GM13976 (cell line): ENCODE measurements around the gene SCAMP1.

Experiments
- DNase-seq: peaks from one replicate; pipeline ENCODE4 v3.0.0; 2012; ENCODE audit warnings: low spot score
- CTCF ChIP-seq: IDR thresholded peaks from 2 replicates; pipeline ENCODE4 v1.5.1; 2012; ENCODE audit warnings: borderline replicate concordance, mild to moderate bottlenecking; ENCODE audit not compliant: insufficient read depth; ENCODE audit errors: extremely low read depth, missing control alignments, control extremely low read depth
- in situ Hi-C: fragments of 300-500 bp; cut with MboI; formaldehyde crosslinking; loops from one replicate; pipeline ENCODE4 v1.12.0; 2022; ENCODE audit warnings: low sequenced_read_pairs, mixed read lengths, inconsistent platforms; ENCODE audit not compliant: unreplicated experiment

The SCAMP1 gene

GRCh38 chr5:78518365-78519197 lies 158.2 kb downstream of the SCAMP1 start:
- in situ Hi-C loops = no loop called here
- no peak for TF ChIP-seq CTCF
- no peak for DNase-seq

GRCh38 chr5:78519198-78519941 lies 159.0 kb downstream of the SCAMP1 start:
- TF ChIP-seq CTCF = no peak
- no peak for DNase-seq
- in situ Hi-C loops = no loop called here

DNA sequence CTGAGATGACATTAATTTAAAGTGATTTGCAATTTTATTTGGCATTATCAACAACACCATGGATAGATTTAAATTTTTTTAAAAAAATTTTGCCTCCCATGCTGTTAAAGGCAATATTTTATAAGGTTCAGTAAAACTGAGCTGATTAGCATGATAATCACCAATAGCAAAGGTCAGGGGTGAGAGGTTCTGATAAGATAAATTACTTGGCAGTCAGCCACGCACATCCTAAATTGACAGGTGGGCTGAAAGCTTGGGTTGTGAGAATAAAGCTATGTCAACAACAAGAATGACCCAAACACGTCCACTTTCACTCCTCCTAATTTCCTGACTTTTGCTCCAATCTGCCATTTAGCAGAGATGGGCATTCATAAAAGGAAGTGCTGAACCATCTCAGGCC lies 161.0 kb downstream of the SCAMP1 start:
- in situ Hi-C loops = no loop called here

DNA sequence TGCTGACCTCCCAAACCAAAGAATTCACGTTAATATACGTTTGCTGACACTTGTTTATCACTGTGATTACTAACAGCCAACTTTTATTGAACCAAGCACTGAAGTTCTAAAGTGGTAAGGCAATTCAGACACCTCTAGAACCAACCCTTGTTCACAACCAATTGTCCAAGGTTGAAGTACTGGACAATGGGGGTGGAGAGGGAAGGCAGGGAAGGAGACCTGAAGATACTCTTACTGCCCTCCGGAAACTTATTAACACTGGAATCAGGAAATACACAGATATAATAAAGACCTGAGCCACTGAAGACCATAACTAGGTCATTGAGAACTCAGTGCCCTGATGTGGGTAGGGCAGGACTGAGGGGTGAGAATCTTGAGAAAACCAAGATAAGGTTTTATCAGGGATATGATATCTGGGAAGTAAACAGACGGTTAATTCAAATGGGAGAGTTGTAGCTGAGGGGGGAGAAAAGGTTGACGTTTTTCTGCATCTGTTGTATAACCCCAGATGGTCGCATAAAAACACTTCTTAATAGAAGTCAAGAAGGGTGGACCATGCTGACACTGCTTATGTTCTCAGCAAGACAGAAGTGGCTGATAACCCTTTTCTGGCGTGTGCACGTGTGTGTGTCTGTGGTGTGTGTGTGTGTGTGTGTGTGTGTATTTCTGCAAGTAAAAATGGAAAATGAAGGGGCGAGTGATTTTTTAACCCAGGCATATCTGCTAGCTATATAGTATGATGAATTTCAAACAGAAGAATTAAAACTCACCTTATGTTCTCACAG lies 162.3 kb downstream of the SCAMP1 start:
- in situ Hi-C loops = no loop called here
- no peak for TF ChIP-seq CTCF
- no peak for DNase-seq

More for the DNA sequence above, 161.0 kb downstream of the SCAMP1 start:
- DNase-seq = no peak
- TF ChIP-seq CTCF = no peak

- TF ChIP-seq CTCF = no peak
- in situ Hi-C loops = no loop called here
- DNase-seq = no peak
Measured at GRCh38 chr5:78523314-78524193, 163.1 kb downstream of the SCAMP1 start.
